ENCODE measurements around the gene TREM2.

TREM2 gene

GRCh38 chr6:41182069-41183034 lies 19.4 kb upstream of the TREM2 start:
- DNase-seq: peak; percentile 49

- DNase-seq: no peak
These were observed 18.6 kb upstream of the TREM2 start for GRCh38 chr6:41181566-41181965.

DNA sequence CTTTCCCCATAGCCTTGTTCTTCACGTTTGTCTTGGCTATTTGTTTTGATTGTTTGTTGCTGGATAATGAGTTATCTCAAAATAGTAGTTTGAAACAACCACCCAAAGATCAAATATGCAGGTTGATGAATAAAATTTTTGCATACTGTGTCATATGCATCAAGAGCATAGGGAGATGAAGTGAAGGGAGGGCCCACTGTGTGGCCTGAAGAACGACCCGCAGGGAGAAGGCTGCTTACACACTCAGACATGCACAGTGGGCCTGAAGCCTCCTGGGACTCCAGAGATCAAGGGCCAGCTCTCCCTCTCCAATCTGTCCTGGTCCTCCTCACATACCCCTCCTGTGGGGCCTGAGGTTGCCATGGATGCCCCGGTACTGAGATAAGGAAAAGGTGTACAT lies 16.2 kb upstream of the TREM2 start:
- no peak for DNase-seq

DNA sequence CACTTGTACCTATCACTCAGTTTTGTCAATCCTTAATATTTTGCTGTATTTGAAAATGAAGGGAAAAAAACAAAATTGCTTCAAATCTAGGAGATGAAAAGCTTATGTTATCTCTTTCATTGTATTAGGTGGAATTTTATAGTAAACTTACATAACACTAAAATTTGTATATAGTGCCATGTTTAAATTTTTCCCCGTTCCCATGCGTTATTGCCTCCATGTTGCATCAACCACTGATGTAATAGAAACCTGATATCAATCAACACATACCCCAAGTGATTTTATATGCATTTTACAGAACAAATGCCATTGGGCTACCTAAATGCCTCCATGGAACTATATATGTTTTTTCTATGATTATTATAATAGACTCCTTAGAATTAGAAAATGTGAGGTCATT lies 14.8 kb upstream of the TREM2 start:
- DNase-seq: no peak

- DNase-seq: no peak
These were observed 14.4 kb upstream of the TREM2 start for GRCh38 chr6:41177287-41177686.

GRCh38 chr6:41176189-41176588 lies 13.3 kb upstream of the TREM2 start:
- DNase-seq: no peak

GRCh38 chr6:41175084-41175483 lies 12.2 kb upstream of the TREM2 start:
- DNase-seq: no peak

- no peak for DNase-seq
These were observed 11.7 kb upstream of the TREM2 start for GRCh38 chr6:41174610-41175009.

GRCh38 chr6:41171908-41172307 lies 9.0 kb upstream of the TREM2 start:
- DNase-seq: no peak

- no peak for DNase-seq
These were observed 7.7 kb upstream of the TREM2 start for GRCh38 chr6:41170547-41171160.

DNA sequence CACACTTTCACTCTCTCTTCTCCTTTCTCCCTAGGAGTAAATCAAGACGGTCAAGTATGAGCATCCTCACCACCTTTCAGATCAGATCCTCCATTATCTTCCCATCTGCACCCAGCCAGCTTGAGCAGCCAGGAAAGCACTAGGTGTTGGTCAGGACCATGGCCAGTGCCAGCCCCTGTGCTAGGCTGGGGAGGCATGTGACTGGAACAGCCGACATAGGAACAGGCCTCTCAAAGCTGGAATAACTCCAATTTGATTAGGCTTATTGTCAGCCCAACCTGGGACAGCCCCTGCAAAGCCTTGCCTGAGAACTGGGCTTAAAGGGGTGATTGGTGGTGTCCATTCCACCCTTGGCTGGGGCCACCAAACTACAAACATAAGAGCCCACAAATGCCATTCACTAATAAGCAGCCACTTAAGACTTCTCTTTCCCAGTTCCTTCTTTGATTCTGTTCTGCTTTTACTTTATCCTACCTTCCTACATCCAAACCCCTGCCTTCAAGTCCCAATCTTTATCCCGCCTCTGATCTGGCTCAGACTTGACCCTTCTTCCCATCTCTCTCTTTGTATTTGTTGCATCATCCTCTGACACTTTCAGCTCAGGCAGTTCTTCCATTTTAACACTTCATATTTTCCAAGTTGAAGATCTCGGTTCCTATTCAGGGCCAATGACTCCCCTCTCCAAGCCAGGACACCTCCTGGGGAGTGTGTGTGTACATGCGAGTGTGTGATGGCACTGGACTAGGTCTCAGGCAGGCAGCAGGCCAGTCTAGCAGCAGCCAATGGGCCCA lies 4.5 kb upstream of the TREM2 start:
- DNase-seq: no peak

DNA sequence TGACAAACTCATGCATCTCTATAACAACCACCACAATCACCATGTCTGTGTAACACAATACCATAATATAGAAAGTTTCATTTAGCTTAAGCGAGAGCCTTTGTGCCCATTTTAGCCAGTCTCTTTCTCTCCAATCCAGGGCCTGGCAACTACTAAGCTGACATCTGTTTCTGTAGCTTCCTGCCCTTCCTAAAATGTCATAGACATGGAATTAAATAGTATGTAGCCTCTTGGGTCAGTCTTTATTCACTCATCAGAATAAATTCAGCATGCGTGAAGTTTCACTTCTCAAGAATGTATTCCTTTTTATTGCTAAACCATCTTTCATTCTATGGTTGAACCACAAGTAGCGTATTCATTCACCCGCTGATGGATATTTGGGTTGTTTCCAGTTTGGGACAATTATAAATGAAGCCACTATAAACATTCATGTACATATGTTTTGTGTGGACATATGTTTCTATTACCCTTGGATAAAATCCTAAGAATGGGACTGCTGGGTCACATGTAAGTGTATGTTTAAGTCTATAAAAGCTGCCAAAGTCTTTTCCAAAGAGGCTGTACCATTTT lies 1.7 kb upstream of the TREM2 start:
- DNase-seq: no peak

GRCh38 chr6:41163419-41163717 lies 452 bp upstream of the TREM2 start:
- no peak for DNase-seq

DNA sequence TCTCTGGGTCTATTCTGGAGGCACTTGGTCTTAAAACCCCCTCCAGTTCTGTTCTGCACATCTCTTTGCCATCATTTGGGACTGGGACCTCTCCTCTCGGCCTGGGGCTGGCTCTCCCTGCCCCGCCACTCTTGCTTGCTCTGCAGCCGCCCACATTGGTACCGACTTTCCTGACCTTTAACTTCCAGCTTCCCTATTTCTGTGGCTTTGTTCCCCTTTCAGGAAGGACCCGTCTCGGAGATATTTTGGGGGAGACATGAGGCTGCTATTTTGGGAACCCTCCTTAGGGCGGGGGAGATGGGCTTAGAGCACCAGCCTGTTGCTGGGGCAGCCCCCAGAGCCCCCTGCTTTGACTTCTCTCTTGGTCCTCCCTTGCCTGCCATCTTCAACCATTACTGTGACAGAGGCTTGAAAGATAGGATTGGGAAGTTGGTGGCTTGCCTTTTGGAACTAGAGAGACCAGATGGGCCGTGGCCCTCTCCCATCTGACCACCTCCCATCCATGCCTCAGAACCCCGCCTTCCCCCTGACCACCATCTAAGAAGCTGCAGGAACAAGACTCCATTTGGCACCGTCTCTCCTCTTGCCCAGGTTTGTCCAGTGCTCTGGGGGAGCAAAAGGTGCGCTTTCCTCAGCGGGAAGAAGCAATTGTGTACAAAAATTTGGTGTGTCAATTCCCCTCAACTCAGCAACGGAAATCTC lies 914 bp downstream of the TREM2 start:
- no peak for DNase-seq

- DNase-seq: no peak
These were observed 1.5 kb downstream of the TREM2 start for GRCh38 chr6:41161380-41161779.

DNA sequence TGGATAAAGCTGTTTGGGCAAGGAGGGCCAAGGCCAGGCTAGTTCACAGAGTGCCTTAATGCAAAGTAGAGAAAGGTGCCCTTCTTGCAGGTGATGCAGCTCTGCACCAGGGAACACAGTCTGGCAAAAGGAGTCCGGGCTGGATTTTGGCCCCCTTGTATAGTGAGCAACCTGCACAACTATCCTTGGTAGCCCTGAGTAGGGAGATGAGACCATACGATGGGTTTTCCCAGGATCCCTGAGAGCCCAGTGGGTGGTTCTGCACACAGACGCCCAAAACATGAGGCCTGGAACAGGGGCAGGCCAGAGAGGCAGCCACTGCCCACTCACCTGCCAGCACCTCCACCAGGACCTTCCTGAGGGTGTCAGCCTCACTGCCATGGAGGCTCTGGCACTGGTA lies 2.0 kb downstream of the TREM2 start:
- DNase-seq: no peak

DNA sequence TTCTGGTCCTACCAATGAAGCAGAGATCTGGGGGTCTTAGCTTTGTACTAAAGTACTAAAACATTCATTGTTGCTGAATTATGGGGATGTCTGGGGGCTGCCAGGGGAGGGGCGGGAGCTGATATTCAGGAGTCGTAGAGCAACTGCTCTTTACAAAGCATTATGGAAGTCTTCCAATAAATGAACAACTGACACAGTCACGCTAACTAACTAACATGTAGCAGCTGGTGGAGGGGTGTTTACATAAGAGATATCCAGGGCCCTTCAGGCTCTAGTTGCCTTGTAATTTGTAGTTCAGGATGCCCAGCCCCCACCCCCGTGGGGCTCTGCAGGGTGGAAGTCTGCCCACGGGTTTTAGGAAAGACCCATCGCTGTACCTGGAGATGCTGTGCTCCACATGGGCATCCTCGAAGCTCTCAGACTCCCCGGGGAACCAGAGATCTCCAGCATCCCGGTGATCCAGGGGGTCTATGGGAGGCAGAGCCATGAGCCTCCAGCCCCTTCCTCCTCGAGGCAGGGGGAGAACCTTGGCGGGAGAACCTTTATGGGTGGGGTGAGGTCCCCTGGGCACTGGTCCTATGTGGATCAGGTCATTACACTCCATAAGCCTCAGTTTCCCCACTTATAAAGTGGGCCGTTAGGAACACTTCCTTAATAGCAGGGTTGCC lies 3.4 kb downstream of the TREM2 start:
- no peak for DNase-seq

- DNase-seq: no peak
These were observed 5.6 kb downstream of the TREM2 start for GRCh38 chr6:41157323-41157722.

DNA sequence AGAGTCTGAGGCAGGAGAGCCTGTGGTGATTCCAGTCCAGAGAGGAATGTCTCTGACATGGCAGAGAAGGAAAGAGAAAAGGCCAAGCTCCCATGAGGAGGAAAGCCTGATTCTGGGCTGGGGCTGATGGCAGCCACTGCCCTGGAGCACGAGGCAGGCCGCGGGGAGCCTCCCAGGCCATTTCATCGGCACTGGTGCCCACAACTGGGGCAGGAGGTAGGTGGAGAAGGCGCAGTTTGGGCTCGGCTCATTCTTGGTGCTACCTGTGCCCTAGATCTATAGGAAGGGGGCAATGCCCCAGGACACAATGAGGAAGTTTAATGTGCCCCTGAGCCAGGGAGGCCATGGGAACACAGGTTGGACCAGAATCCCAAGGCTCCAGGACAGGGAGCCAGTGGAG lies 6.1 kb downstream of the TREM2 start:
- DNase-seq: no peak

- no peak for DNase-seq
These were observed 6.9 kb downstream of the TREM2 start for GRCh38 chr6:41156001-41156400.

DNA sequence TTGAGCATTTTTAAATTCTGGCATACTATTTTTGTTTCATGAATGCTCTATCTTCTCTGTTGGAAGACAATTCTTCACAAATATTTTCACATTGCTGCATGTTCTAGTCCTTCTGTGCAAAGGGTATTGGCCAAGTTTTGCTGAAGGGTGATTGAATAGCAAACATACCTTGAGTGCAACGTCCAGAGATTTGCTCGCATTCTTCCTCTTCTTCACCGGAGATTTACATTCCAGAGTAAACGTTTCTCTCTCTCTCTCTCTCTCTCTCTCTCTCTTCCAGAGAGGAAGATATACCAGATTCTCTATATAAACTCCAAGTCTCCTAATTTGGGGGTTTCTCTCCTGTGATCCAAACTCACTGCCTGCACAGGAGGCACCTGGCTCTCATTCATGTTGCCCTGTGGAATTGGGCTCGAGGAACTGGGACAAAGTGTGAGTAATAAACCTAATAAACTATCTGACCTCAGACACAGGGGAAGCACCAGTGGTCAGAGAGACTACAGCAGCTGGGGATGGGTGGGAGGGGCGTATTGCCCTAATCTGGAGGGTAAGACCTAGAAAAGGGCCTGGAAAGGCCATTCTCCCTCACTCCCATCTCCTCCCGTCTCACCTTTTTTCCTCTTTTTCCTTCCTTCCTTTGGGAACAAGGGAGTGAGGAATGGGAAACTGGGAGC lies 7.6 kb downstream of the TREM2 start:
- no peak for DNase-seq

All from HCEC 1CT (cell line).